ENCODE results near the gene KCTD21.

GRCh38 chr11:78224506-78224905 is 36.1 kb upstream of the KCTD21 start:
- TF ChIP-seq CTCF (conservative IDR thresholded peaks at IDR 0.05; ENCODE audit: low read depth, low read length): no peak
- no peak for TF ChIP-seq RCOR1 (IDR thresholded peaks at IDR 0.05; ENCODE audit: insufficient replicate concordance, low read length)
- TF ChIP-seq RAD21 (IDR thresholded peaks at IDR 0.05; ENCODE audit: low read length): no peak
- no peak for TF ChIP-seq POLR2A (IDR thresholded peaks at IDR 0.05; ENCODE audit: low read depth, low read length)
- TF ChIP-seq CEBPB (IDR thresholded peaks at IDR 0.05; ENCODE audit: low read depth, low read length): no peak
- no peak for TF ChIP-seq MAZ (IDR thresholded peaks at IDR 0.05; ENCODE audit: borderline replicate concordance, low read depth, low read length)
- no peak for TF ChIP-seq SMC3 (IDR thresholded peaks at IDR 0.05; ENCODE audit: low read depth, low read length)
- no peak for TF ChIP-seq BHLHE40 (IDR thresholded peaks at IDR 0.05; ENCODE audit: low read depth, low read length)
